Measurements from ENCODE around the gene TMEM219.
"Not testable (repeated sequence)": the region's sequence is repeated elsewhere in the genome, so short reads cannot be mapped to it uniquely, and the experiment has no call there.

The TMEM219 gene

GRCh38 chr16:30010844-30011713 lies 49.2 kb downstream of the TMEM219 start, which contains the start of gene DOC2A:
TSS of gene DOC2A (minus strand) at chr16:30011027. CDS start at chr16:30010222, 805 bp downstream.
- DNase-seq (ENCODE audit: low read depth in 2 of 2): no peak

- no peak for DNase-seq (ENCODE audit: low read depth in 2 of 2)
These were observed 50.0 kb downstream of the TMEM219 start for GRCh38 chr16:30011714-30012504.

- not testable (repeated sequence) for DNase-seq (ENCODE audit: low read depth in 2 of 2)
These were observed 50.7 kb downstream of the TMEM219 start for GRCh38 chr16:30012598-30012997.

GRCh38 chr16:30015450-30015849 lies 53.6 kb downstream of the TMEM219 start:
- not testable (repeated sequence) for DNase-seq (ENCODE audit: low read depth in 2 of 2)

- no peak for DNase-seq (ENCODE audit: low read depth in 2 of 2)
These were observed 54.8 kb downstream of the TMEM219 start for GRCh38 chr16:30016555-30017276.

- no peak for DNase-seq (ENCODE audit: low read depth in 2 of 2)
These were observed 55.4 kb downstream of the TMEM219 start for GRCh38 chr16:30017277-30017656.

GRCh38 chr16:30017937-30018336 lies 56.1 kb downstream of the TMEM219 start:
- DNase-seq (ENCODE audit: low read depth in 2 of 2): not testable (repeated sequence)

- no peak for DNase-seq (ENCODE audit: low read depth in 2 of 2)
These were observed 56.9 kb downstream of the TMEM219 start for GRCh38 chr16:30018731-30019158.
